Measurements from ENCODE around the gene SBF1.

The SBF1 gene

DNA sequence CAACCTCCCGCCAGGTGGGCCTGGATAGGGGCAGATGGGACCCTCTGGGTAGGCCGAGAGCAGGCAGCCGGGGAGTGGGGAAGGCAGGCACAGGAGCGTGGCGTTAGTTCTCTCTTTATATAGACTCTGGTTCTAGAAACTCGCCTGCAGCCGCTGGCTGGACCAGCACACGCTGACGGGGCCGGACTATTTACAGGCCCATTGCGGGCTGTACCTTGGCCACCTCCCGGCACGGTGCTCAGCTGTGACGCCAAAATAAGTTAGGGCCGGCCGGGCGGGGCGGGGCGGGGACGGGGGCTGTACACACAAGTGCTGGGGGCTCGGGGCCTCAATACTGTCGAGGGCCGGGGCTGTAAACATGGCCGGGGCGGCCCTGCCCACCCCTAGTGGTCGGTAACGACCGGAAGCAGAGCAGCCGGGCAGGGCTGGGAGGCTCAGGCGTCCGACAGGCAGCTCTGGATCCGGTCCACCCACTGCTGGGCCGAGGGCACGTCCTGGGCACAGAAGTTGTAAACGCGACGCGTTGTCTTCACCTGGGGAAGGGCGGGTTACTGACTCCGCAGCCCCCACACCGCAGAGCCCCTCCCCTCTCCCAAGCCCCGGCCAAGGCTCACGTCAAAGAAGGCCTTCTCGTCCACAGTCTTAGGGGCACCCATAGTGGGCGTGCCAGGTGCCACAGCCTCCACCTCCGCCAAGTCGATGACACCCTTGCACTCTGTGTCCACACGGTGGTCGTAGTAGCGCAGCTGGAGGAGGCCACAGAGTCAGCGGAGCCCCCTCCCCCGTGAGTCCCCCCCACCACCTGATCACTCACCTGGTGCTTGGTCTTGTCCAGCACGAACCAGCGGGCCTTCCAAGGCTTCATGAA lies 27.9 kb downstream of the SBF1 start:
- peak overlapping the region; percentile 42; the same call in 1 of the 2 replicates for H3K4me2 ChIP-seq (ENCODE audit: low read length)
- H3K9me2 ChIP-seq (ENCODE audit: low read depth, low read length): no peaks in the 10 kb centered on the region
- no peaks in the 10 kb centered on the region for H3K79me2 ChIP-seq (ENCODE audit: insufficient read depth, low read length)
- H3K4me1 ChIP-seq (ENCODE audit: insufficient read depth, low read length, severe bottlenecking): peaks cover 66% of the 10 kb centered on the region
- H3K27me3 ChIP-seq (ENCODE audit: insufficient read depth, low read length): no peaks in the 10 kb centered on the region
- peak overlapping the region; percentile 97 for H3K27ac ChIP-seq (ENCODE audit: low read depth, low read length, poor library complexity, severe bottlenecking)
- no peak overlapping the region for H2AFZ ChIP-seq (ENCODE audit: low read length)
- H3K9ac ChIP-seq (ENCODE audit: low read length): peak overlapping the region; percentile 48; the same call in 1 of the 2 replicates
- H3F3A ChIP-seq (ENCODE audit: insufficient read depth, low read length): 0 out of 2 replicates have a peak, but pooled peaks cover 4% of the 10 kb centered on the region
- no peak overlapping the region for H3K4me3 ChIP-seq (ENCODE audit: low read depth, low read length, poor library complexity, severe bottlenecking)
- H3K9me3 ChIP-seq (ENCODE audit: low read length): no peaks in the 10 kb centered on the region
- no peak for TF ChIP-seq EZH2 (IDR thresholded peaks at IDR 0.05; ENCODE audit: borderline replicate concordance, low read length)
- TF ChIP-seq, protein P1, sequence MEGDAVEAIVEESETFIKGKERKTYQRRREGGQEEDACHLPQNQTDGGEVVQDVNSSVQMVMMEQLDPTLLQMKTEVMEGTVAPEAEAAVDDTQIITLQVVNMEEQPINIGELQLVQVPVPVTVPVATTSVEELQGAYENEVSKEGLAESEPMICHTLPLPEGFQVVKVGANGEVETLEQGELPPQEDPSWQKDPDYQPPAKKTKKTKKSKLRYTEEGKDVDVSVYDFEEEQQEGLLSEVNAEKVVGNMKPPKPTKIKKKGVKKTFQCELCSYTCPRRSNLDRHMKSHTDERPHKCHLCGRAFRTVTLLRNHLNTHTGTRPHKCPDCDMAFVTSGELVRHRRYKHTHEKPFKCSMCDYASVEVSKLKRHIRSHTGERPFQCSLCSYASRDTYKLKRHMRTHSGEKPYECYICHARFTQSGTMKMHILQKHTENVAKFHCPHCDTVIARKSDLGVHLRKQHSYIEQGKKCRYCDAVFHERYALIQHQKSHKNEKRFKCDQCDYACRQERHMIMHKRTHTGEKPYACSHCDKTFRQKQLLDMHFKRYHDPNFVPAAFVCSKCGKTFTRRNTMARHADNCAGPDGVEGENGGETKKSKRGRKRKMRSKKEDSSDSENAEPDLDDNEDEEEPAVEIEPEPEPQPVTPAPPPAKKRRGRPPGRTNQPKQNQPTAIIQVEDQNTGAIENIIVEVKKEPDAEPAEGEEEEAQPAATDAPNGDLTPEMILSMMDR (IDR thresholded peaks at IDR 0.05; ENCODE audit: low read length): no peak
- no peaks in the 10 kb centered on the region for H4K20me1 ChIP-seq (ENCODE audit: insufficient read depth, low read length)
- peaks cover 68% of the 10 kb centered on the region for H3K36me3 ChIP-seq (ENCODE audit: insufficient read depth, low read length)

DNA sequence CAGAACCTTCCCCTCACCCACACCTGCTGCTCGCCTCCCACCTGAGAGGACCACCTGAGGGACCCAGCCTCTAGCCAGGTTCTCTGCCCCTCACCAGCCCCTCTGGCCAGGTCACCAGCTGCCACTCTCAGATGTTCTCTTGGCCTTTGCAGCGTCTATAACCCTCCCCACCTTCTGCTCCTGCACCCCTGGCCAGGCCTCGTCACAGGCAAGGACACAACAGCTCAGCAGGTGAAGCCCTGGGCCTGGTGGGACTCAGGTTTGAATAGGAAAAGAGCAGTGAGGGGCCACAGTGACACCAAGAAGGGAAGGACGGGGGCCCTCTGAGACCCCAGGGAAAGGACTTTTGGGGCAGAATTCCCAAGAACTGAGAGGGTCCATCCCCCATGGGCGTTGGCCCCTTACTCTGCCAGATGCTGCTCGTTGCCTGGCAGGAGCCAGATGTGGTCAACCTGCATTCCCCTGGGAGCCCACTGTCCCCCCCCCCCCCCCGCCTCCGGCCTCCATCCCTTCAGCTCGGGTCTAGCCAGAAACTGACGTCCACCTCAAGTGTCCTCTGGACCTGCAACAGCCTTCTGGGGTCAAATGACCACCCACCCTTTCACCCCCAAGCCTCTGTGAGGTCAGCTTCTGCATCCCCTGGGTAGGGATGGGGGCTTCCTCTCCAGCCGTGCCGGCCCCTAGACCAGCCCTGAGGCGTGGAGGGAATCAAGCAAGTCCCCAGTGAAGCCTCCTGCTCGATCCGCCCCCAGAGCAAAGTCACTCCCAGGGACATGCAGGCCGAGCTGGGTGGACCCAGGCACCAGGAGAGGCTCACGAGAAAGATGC lies 28.7 kb downstream of the SBF1 start:
- H3K4me1 ChIP-seq (ENCODE audit: insufficient read depth, low read length, severe bottlenecking): peaks cover 66% of the 10 kb centered on the region
- peak overlapping the region; percentile 48; the same call in 1 of the 2 replicates for H3K9ac ChIP-seq (ENCODE audit: low read length)
- no peaks in the 10 kb centered on the region for H3K27me3 ChIP-seq (ENCODE audit: insufficient read depth, low read length)
- H3K4me3 ChIP-seq (ENCODE audit: low read depth, low read length, poor library complexity, severe bottlenecking): no peak overlapping the region
- no peaks in the 10 kb centered on the region for H3K79me2 ChIP-seq (ENCODE audit: insufficient read depth, low read length)
- H3K4me2 ChIP-seq (ENCODE audit: low read length): peak overlapping the region; percentile 42; the same call in 1 of the 2 replicates
- peaks cover 68% of the 10 kb centered on the region for H3K36me3 ChIP-seq (ENCODE audit: insufficient read depth, low read length)
- peak overlapping the region; percentile 97 for H3K27ac ChIP-seq (ENCODE audit: low read depth, low read length, poor library complexity, severe bottlenecking)
- H3K9me2 ChIP-seq (ENCODE audit: low read depth, low read length): no peaks in the 10 kb centered on the region
- TF ChIP-seq EZH2 (IDR thresholded peaks at IDR 0.05; ENCODE audit: borderline replicate concordance, low read length): no peak
- TF ChIP-seq, protein P1 (IDR thresholded peaks at IDR 0.05; ENCODE audit: low read length): no peak
- H3F3A ChIP-seq (ENCODE audit: insufficient read depth, low read length): 0 out of 2 replicates have a peak, but pooled peaks cover 4% of the 10 kb centered on the region
- H3K9me3 ChIP-seq (ENCODE audit: low read length): no peaks in the 10 kb centered on the region
- no peak overlapping the region for H2AFZ ChIP-seq (ENCODE audit: low read length)
- H4K20me1 ChIP-seq (ENCODE audit: insufficient read depth, low read length): no peaks in the 10 kb centered on the region

DNA sequence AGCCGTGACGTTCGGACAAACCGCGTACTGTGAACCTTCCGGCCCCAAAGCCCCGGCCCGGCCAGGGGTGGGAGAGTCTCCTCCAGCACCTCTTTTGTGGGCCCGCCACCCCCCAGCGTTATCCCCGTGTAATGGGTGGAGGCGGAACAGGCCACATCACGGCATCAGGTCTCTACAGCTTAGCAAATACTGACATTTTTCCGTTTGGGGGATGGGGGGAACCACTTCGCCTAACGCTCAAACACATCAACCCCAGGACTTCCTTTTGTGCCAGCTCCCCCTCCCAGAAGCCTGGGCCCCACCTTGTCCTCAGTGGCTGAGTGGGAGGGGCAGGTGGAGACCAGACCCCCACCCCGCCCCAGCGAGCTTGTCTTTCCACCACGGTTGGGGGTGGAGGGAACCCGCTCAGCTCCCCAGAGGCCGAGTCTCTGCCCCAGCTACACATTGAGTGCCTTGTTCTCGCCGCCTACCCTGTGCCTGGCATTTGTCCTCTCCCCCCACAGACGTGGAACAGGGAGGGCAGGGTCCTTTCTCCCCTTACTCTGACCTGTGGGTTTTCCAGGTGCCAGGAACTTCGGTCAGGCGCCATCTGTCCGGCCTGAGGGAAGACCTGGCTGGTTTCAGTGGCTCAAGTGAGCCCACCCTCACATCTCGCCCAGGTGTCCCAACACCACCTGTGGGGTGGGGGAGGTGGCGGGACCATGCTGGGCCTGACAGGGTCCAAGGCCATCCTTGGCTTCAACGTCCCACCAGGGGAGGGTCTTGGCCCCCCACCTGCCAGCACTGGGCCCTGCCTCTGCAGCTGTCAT lies 29.6 kb downstream of the SBF1 start:
- Histone ChIP-seq H3K79me2 (ENCODE audit: insufficient read depth, low read length) (no peaks in the 10 kb centered on the region), H3K9ac (ENCODE audit: low read length) (peak overlapping the region; percentile 48; the same call in 1 of the 2 replicates), H3K27me3 (ENCODE audit: insufficient read depth, low read length) (no peaks in the 10 kb centered on the region), H2AFZ (ENCODE audit: low read length) (no peak overlapping the region), H3K4me1 (ENCODE audit: insufficient read depth, low read length, severe bottlenecking) (peaks cover 60% of the 10 kb centered on the region), H3K36me3 (ENCODE audit: insufficient read depth, low read length) (peaks cover 67% of the 10 kb centered on the region), H3K9me3 (ENCODE audit: low read length) (no peaks in the 10 kb centered on the region), H3F3A (ENCODE audit: insufficient read depth, low read length) (no peaks in the 10 kb centered on the region), H3K9me2 (ENCODE audit: low read depth, low read length) (no peaks in the 10 kb centered on the region), H3K4me2 (ENCODE audit: low read length) (peak overlapping the region; percentile 42), H3K27ac (ENCODE audit: low read depth, low read length, poor library complexity, severe bottlenecking) (peak overlapping the region; percentile 97), H3K4me3 (ENCODE audit: low read depth, low read length, poor library complexity, severe bottlenecking) (no peak overlapping the region), H4K20me1 (ENCODE audit: insufficient read depth, low read length) (no peaks in the 10 kb centered on the region)
- TF ChIP-seq, protein P1 (IDR thresholded peaks at IDR 0.05; ENCODE audit: low read length): no peak
- no peak for TF ChIP-seq EZH2 (IDR thresholded peaks at IDR 0.05; ENCODE audit: borderline replicate concordance, low read length)
